WTC11 (cell line): ENCODE results near the gene DENND11. TPM values are rescaled to one million over a fixed set of nuclear protein-coding genes. Genes with fewer than 3 reads are reported as not detected.

ENCODE experiments used
- ATAC-seq: fragments of 200-7000 bp; cut with Tn5 transposase; 2 replicates; pipeline ENCODE4 v1.10.0; 2021; ENCODE audit warnings: mild to moderate bottlenecking, moderate library complexity
- CTCF ChIA-PET: fragments of 300-600 bp; sonication (Branson Sonifier 250); formaldehyde crosslinking; loops from one replicate; lab custom pipeline; 2021; ENCODE audit warnings: antibody characterized with exemption; lab: Charles Lee
- POLR2A ChIA-PET: fragments of 350-600 bp; sonication (Branson Sonifier 250); formaldehyde crosslinking; loops from one replicate; lab custom pipeline; 2021; ENCODE audit warnings: antibody characterized with exemption; lab: Charles Lee
- DNase-seq: peaks from one replicate; pipeline ENCODE4 v3.0.0; 2021; ENCODE audit warnings: low spot score
- H3K27ac Mint-ChIP-seq: 2 replicates; pipeline ENCODE4 v1.8.0; 2021; ENCODE audit warnings: mixed read lengths
- H3K27me3 Mint-ChIP-seq: 2 replicates; pipeline ENCODE4 v1.8.0; 2021; ENCODE audit warnings: low read depth, mild to moderate bottlenecking, moderate library complexity, mixed read lengths
- H3K36me3 Mint-ChIP-seq: 2 replicates; pipeline ENCODE4 v1.8.0; 2021; ENCODE audit warnings: mixed read lengths
- H3K4me1 Mint-ChIP-seq: 2 replicates; pipeline ENCODE4 v1.8.0; 2022; ENCODE audit warnings: mixed read lengths
- H3K4me3 Mint-ChIP-seq: 2 replicates; pipeline ENCODE4 v1.8.0; 2021; ENCODE audit warnings: mild to moderate bottlenecking, moderate library complexity, mixed read lengths
- H3K9me3 Mint-ChIP-seq: 2 replicates; pipeline ENCODE4 v1.8.0; 2021; ENCODE audit warnings: mixed read lengths
- AR ChIP-seq: fragments of 250-450 bp; sonication (Bioruptor Pico); IDR thresholded peaks from 2 replicates; pipeline ENCODE4 v1.9.0; 2021; ENCODE audit warnings: mild to moderate bottlenecking
- ARID4B ChIP-seq: sonication (generic); formaldehyde crosslinking; IDR thresholded peaks from 2 replicates; pipeline ENCODE4 v1.8.0; 2023; ENCODE audit warnings: missing genetic modification reagents, mild to moderate bottlenecking, borderline replicate concordance
- CBFB ChIP-seq: sonication (generic); formaldehyde crosslinking; IDR thresholded peaks from 2 replicates; pipeline ENCODE4 v1.8.1; 2022; ENCODE audit warnings: mild to moderate bottlenecking, low read depth, missing genetic modification reagents
- CREM ChIP-seq: sonication (generic); formaldehyde crosslinking; IDR thresholded peaks from 2 replicates; pipeline ENCODE4 v1.8.1; 2022; ENCODE audit warnings: mild to moderate bottlenecking, missing genetic modification reagents, moderate library complexity
- ELF4 ChIP-seq: sonication (generic); formaldehyde crosslinking; IDR thresholded peaks from 2 replicates; pipeline ENCODE4 v1.8.1; 2022; ENCODE audit warnings: low read depth, mild to moderate bottlenecking, moderate library complexity, missing genetic modification reagents
- ESRRA ChIP-seq: sonication (generic); formaldehyde crosslinking; IDR thresholded peaks from 2 replicates; pipeline ENCODE4 v1.8.1; 2022; ENCODE audit warnings: mild to moderate bottlenecking, missing genetic modification reagents, borderline replicate concordance
- IRF2 ChIP-seq: sonication (generic); formaldehyde crosslinking; IDR thresholded peaks from 2 replicates; pipeline ENCODE4 v1.8.0; 2022; ENCODE audit warnings: low read depth, missing genetic modification reagents, borderline replicate concordance
- MXD4 ChIP-seq: fragments of 250-450 bp; sonication (Bioruptor Pico); IDR thresholded peaks from 2 replicates; pipeline ENCODE4 v1.8.0; 2021; ENCODE audit warnings: mild to moderate bottlenecking, moderate library complexity, borderline replicate concordance
- PRRX2 ChIP-seq: fragments of 250-450 bp; sonication (Bioruptor Pico); IDR thresholded peaks from 2 replicates; pipeline ENCODE4 v1.8.0; 2021; ENCODE audit warnings: mild to moderate bottlenecking
- total RNA-seq: library from RNA; stranded (reverse); gene quantifications from 3 replicates; pipeline ENCODE4 v1.2.3, GENCODE V29; 2021
- TF ChIP-seq, protein P1 (sequence below): sonication (generic); formaldehyde crosslinking; IDR thresholded peaks from 2 replicates; pipeline ENCODE4 v1.8.1; 2023; ENCODE audit warnings: mild to moderate bottlenecking, moderate library complexity, missing genetic modification reagents
- TF ChIP-seq, protein P2 (sequence below): fragments of 250-450 bp; sonication (Bioruptor Pico); IDR thresholded peaks from 2 replicates; pipeline ENCODE4 v1.9.0; 2021; ENCODE audit warnings: moderate library complexity, mild to moderate bottlenecking, inconsistent platforms, borderline replicate concordance
- TF ChIP-seq, protein P3 (sequence below): sonication (generic); formaldehyde crosslinking; IDR thresholded peaks from 2 replicates; pipeline ENCODE4 v1.8.0; 2022; ENCODE audit warnings: mild to moderate bottlenecking, missing genetic modification reagents
- TF ChIP-seq, protein P4 (sequence below): sonication (generic); formaldehyde crosslinking; IDR thresholded peaks from 2 replicates; pipeline ENCODE4 v1.8.1; 2023; ENCODE audit warnings: mild to moderate bottlenecking, missing genetic modification reagents, borderline replicate concordance
- TF ChIP-seq, protein P5 (sequence below): sonication (generic); formaldehyde crosslinking; IDR thresholded peaks from 2 replicates; pipeline ENCODE4 v1.8.1; 2022; ENCODE audit warnings: mild to moderate bottlenecking, moderate library complexity, missing genetic modification reagents

DENND11 gene
- total RNA-seq, 1 experiment from 2014 or later = 22.1 TPM

GRCh38 chr7:141713890-141714289 lies 11.9 kb upstream of the DENND11 start (continued):
- TF ChIP-seq, protein P1, sequence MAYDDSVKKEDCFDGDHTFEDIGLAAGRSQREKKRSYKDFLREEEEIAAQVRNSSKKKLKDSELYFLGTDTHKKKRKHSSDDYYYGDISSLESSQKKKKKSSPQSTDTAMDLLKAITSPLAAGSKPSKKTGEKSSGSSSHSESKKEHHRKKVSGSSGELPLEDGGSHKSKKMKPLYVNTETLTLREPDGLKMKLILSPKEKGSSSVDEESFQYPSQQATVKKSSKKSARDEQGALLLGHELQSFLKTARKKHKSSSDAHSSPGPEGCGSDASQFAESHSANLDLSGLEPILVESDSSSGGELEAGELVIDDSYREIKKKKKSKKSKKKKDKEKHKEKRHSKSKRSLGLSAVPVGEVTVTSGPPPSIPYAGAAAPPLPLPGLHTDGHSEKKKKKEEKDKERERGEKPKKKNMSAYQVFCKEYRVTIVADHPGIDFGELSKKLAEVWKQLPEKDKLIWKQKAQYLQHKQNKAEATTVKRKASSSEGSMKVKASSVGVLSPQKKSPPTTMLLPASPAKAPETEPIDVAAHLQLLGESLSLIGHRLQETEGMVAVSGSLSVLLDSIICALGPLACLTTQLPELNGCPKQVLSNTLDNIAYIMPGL (CRISPR knock-in tag) = no peak
- TF ChIP-seq CBFB (CRISPR knock-in tag) (no peak), IRF2 (no peak)
- TF ChIP-seq, protein P2, sequence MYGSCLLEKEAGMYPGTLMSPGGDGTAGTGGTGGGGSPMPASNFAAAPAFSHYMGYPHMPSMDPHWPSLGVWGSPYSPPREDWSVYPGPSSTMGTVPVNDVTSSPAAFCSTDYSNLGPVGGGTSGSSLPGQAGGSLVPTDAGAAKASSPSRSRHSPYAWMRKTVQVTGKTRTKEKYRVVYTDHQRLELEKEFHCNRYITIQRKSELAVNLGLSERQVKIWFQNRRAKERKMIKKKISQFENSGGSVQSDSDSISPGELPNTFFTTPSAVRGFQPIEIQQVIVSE = no peak
- TF ChIP-seq, protein P3, sequence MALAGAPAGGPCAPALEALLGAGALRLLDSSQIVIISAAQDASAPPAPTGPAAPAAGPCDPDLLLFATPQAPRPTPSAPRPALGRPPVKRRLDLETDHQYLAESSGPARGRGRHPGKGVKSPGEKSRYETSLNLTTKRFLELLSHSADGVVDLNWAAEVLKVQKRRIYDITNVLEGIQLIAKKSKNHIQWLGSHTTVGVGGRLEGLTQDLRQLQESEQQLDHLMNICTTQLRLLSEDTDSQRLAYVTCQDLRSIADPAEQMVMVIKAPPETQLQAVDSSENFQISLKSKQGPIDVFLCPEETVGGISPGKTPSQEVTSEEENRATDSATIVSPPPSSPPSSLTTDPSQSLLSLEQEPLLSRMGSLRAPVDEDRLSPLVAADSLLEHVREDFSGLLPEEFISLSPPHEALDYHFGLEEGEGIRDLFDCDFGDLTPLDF = no peak

DNA sequence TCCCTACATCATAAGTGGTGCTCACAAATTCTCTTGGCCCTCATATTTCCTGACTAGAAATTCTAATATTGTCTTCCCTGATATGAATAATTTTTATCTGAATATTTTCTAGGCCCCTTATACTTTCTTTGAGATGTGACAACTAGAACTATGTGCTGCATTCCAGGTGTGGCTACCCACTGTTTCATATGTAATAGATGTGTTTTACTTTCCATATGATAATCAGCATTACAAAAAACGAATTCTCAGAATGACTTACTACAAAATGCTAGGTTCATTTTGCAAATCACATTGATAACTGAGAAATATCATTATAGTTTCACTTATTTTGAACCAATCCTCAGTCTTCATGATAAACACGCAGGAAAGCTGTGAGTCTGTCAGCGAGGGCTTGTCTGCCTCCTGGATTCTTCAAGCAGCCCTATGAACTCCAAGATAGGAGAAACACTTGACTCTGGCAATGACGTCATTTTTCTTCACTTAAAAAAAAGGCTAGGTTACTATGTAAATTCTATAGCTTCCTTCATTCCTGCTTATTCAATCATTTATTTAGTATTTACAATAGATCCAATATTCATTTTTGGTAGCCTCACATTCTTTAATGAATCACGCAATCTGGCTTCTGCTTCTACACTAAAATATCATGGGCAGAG lies 10.8 kb upstream of the DENND11 start:
- Mint-ChIP-seq H3K36me3 (no peaks in the 10 kb centered on the region), H3K4me1 (peaks cover 50% of the 10 kb centered on the region), H3K9me3 (no peaks in the 10 kb centered on the region), H3K27ac (no peak overlapping the region), H3K4me3 (no peak overlapping the region), H3K27me3 (no peaks in the 10 kb centered on the region)
- CTCF ChIA-PET = interaction anchor here (0.6 to 1.5 kb wide), 3 partner anchors 11 to 64 kb away, joined by 3 read pairs; no protein-coding TSS in a partner anchor
- POLR2A ChIA-PET = no interaction called here
- DNase-seq (no peak), ATAC-seq (no peak)
- TF ChIP-seq PRRX2 (CRISPR knock-in tag) = no peak
- TF ChIP-seq ELF4 (CRISPR knock-in tag) = no peak
- TF ChIP-seq, protein P4, sequence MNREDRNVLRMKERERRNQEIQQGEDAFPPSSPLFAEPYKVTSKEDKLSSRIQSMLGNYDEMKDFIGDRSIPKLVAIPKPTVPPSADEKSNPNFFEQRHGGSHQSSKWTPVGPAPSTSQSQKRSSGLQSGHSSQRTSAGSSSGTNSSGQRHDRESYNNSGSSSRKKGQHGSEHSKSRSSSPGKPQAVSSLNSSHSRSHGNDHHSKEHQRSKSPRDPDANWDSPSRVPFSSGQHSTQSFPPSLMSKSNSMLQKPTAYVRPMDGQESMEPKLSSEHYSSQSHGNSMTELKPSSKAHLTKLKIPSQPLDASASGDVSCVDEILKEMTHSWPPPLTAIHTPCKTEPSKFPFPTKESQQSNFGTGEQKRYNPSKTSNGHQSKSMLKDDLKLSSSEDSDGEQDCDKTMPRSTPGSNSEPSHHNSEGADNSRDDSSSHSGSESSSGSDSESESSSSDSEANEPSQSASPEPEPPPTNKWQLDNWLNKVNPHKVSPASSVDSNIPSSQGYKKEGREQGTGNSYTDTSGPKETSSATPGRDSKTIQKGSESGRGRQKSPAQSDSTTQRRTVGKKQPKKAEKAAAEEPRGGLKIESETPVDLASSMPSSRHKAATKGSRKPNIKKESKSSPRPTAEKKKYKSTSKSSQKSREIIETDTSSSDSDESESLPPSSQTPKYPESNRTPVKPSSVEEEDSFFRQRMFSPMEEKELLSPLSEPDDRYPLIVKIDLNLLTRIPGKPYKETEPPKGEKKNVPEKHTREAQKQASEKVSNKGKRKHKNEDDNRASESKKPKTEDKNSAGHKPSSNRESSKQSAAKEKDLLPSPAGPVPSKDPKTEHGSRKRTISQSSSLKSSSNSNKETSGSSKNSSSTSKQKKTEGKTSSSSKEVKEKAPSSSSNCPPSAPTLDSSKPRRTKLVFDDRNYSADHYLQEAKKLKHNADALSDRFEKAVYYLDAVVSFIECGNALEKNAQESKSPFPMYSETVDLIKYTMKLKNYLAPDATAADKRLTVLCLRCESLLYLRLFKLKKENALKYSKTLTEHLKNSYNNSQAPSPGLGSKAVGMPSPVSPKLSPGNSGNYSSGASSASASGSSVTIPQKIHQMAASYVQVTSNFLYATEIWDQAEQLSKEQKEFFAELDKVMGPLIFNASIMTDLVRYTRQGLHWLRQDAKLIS (CRISPR knock-in tag) = no peak
- TF ChIP-seq CREM (CRISPR knock-in tag) = no peak
- no peak for TF ChIP-seq ESRRA (CRISPR knock-in tag)
- no peak for TF ChIP-seq ARID4B (CRISPR knock-in tag)
- TF ChIP-seq AR (CRISPR knock-in tag) = no peak
- TF ChIP-seq, protein P5, sequence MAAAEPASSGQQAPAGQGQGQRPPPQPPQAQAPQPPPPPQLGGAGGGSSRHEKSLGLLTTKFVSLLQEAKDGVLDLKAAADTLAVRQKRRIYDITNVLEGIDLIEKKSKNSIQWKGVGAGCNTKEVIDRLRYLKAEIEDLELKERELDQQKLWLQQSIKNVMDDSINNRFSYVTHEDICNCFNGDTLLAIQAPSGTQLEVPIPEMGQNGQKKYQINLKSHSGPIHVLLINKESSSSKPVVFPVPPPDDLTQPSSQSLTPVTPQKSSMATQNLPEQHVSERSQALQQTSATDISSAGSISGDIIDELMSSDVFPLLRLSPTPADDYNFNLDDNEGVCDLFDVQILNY (CRISPR knock-in tag) = no peak
- no peak for TF ChIP-seq MXD4 (CRISPR knock-in tag)
